ENCODE measurements around the gene SLIT1. TPM values are rescaled to one million over a fixed set of nuclear protein-coding genes. Genes with fewer than 3 reads are reported as not detected.

The SLIT1 gene
- total RNA-seq, 1 donor from 2014 or later: 0.49 TPM

- Histone ChIP-seq H3K36me3 (peaks cover 0 to 5% of the 10 kb centered on the region in 2 donors), H3K27ac (no peak overlapping the region), H3K27me3 (no peaks in the 10 kb centered on the region), H3K9me3 (no peaks in the 10 kb centered on the region), H3K4me3 (no peak overlapping the region), H3K4me1 (no peaks in the 10 kb centered on the region)
- no peak for DNase-seq (ENCODE audit: extremely low spot score in 2 of 2)
- TF ChIP-seq POLR2A (IDR thresholded peaks at IDR 0.05) (no peak), POLR2AphosphoS5 (IDR thresholded peaks at IDR 0.05; ENCODE audit: insufficient read depth in 1 of 2, low read depth in 1 of 2) (no peak)
- TF ChIP-seq, protein P1, sequence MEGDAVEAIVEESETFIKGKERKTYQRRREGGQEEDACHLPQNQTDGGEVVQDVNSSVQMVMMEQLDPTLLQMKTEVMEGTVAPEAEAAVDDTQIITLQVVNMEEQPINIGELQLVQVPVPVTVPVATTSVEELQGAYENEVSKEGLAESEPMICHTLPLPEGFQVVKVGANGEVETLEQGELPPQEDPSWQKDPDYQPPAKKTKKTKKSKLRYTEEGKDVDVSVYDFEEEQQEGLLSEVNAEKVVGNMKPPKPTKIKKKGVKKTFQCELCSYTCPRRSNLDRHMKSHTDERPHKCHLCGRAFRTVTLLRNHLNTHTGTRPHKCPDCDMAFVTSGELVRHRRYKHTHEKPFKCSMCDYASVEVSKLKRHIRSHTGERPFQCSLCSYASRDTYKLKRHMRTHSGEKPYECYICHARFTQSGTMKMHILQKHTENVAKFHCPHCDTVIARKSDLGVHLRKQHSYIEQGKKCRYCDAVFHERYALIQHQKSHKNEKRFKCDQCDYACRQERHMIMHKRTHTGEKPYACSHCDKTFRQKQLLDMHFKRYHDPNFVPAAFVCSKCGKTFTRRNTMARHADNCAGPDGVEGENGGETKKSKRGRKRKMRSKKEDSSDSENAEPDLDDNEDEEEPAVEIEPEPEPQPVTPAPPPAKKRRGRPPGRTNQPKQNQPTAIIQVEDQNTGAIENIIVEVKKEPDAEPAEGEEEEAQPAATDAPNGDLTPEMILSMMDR (IDR thresholded peaks at IDR 0.05): no peak
- intact Hi-C loops (cut with DNase I): no loop called here
Measured at GRCh38 chr10:96960872-96961271, 224.9 kb downstream of the SLIT1 start.

DNA sequence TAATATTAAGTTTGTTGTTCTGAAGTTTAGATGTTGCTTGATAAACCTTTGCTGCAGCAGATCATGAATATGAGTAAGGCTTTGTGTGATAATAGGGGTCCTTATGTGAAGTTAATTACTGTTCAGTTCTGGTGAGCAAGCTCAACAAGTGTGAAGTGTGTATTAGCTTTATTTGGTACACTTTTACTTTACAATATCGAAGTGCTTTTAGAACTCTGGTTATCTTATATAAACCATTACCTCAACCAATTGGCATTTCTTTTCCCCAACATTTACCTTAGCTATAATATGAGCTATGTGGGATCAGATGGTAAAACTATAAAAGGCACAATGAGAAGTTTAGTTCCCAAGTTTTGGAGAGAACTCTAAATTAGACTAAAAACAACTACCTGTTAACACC, 226.0 kb downstream of the SLIT1 start:
- Histone ChIP-seq H3K36me3 (peaks cover 0 to 12% of the 10 kb centered on the region in 2 donors), H3K27ac (no peak overlapping the region), H3K4me3 (no peak overlapping the region), H3K9me3 (no peaks in the 10 kb centered on the region), H3K27me3 (no peaks in the 10 kb centered on the region), H3K4me1 (no peaks in the 10 kb centered on the region)
- TF ChIP-seq POLR2A (IDR thresholded peaks at IDR 0.05) (no peak), POLR2AphosphoS5 (IDR thresholded peaks at IDR 0.05; ENCODE audit: insufficient read depth in 1 of 2, low read depth in 1 of 2) (no peak)
- TF ChIP-seq, protein P1 (IDR thresholded peaks at IDR 0.05): no peak
- intact Hi-C loops (cut with DNase I): no loop called here
- no peak for DNase-seq (ENCODE audit: extremely low spot score in 2 of 2)

DNA sequence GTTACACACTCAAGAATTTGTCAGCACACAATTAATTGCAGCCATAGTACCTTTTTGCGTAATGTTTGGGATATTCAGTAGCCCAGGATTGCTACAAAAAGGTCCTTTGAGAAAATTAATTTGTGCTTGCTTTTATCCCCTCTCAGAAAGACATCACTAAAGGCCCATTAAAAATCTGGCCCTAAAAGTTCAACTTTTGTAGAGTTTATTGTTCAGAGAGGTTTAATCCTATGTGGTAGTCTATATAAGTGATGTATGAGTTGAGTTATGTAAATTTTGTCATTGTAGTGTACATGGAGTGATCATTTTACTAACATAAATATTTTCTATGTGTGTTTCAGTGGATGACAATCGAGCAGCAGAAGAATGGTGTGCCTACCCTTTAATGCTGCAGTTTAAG, 227.7 kb downstream of the SLIT1 start:
- H3K27me3 ChIP-seq: no peaks in the 10 kb centered on the region
- no peaks in the 10 kb centered on the region for H3K4me1 ChIP-seq
- H3K27ac ChIP-seq: no peak overlapping the region
- peaks cover 0 to 17% of the 10 kb centered on the region in 2 donors for H3K36me3 ChIP-seq
- intact Hi-C loops (cut with DNase I): no loop called here
- H3K4me3 ChIP-seq: no peak overlapping the region
- no peak for DNase-seq (ENCODE audit: extremely low spot score in 2 of 2)
- H3K9me3 ChIP-seq: no peaks in the 10 kb centered on the region
- TF ChIP-seq POLR2AphosphoS5 (IDR thresholded peaks at IDR 0.05; ENCODE audit: insufficient read depth in 1 of 2, low read depth in 1 of 2) (no peak), POLR2A (IDR thresholded peaks at IDR 0.05) (no peak)
- TF ChIP-seq, protein P1 (IDR thresholded peaks at IDR 0.05): no peak

DNA sequence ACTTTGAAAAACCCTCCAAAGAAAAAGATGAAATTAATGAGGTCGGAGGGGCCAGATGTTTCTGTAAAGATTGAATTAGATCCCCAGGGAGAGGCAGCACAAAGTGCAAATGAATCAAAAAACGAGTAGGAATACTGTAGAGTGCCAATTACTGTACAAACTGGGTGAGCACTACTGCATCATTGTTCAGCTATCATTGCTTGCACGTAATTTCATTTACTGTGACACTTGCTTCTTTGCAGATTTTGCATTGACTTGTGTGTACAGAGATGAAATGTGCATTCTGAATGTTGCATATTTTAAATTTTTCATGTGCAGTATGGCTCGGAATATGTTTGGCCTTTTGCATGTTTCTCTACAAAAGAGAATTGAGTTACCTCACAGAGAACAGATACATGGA, 230.0 kb downstream of the SLIT1 start:
- DNase-seq (ENCODE audit: extremely low spot score in 2 of 2): no peak
- Histone ChIP-seq H3K36me3 (peaks cover 0 to 28% of the 10 kb centered on the region in 2 donors), H3K4me3 (no peak overlapping the region), H3K27ac (no peak overlapping the region), H3K4me1 (no peaks in the 10 kb centered on the region), H3K9me3 (no peaks in the 10 kb centered on the region), H3K27me3 (no peaks in the 10 kb centered on the region)
- no peak for TF ChIP-seq POLR2AphosphoS5 (IDR thresholded peaks at IDR 0.05; ENCODE audit: insufficient read depth in 1 of 2, low read depth in 1 of 2)
- intact Hi-C loops (cut with DNase I): no loop called here

GRCh38 chr10:96951954-96952353, 233.8 kb downstream of the SLIT1 start:
- intact Hi-C loops (cut with DNase I): no loop called here
- H3K36me3 ChIP-seq: peaks cover 0 to 28% of the 10 kb centered on the region in 2 donors
- no peak overlapping the region for H3K4me3 ChIP-seq
- DNase-seq (ENCODE audit: extremely low spot score in 2 of 2): no peak
- no peak overlapping the region for H3K27ac ChIP-seq
- no peaks in the 10 kb centered on the region for H3K4me1 ChIP-seq
- TF ChIP-seq, protein P1 (IDR thresholded peaks at IDR 0.05): no peak
- TF ChIP-seq POLR2A (IDR thresholded peaks at IDR 0.05) (no peak), POLR2AphosphoS5 (IDR thresholded peaks at IDR 0.05; ENCODE audit: insufficient read depth in 1 of 2, low read depth in 1 of 2) (no peak)
- no peaks in the 10 kb centered on the region for H3K27me3 ChIP-seq
- no peaks in the 10 kb centered on the region for H3K9me3 ChIP-seq
